HEK293 (cell line): ENCODE data around the gene DES.

Experiments
- CTCF ChIA-PET: fragments of 350-600 bp; formaldehyde crosslinking; extraction: SDS; loops from one replicate; lab custom pipeline; 2021; ENCODE audit warnings: antibody characterized with exemption; lab: Yijun Ruan, JAX
- POLR2A ChIA-PET: fragments of 300-600 bp; formaldehyde crosslinking; extraction: SDS; loops from one replicate; lab custom pipeline; 2020; ENCODE audit warnings: antibody characterized with exemption, inconsistent platforms; lab: Yijun Ruan, JAX
- H3K27ac ChIP-seq: fragments of 200-500 bp; sonication (Bioruptor generic); 2 replicates; pipeline ENCODE4 v1.5.1; 2014; ENCODE audit warnings: low read depth, low read length, control low read depth, inconsistent platforms; ENCODE audit errors: extremely low read depth
- H3K36me3 ChIP-seq, 2 experiments: fragments of 200-500 bp in 1 of 2; sonication (Bioruptor generic) in 1 of 2; 1 replicate in 1 of 2; 2 replicates in 1 of 2; pipeline ENCODE4 v1.5.1; 2014 to 2017; ENCODE audit warnings: inconsistent platforms in 2 of 2, low read length in 2 of 2; ENCODE audit not compliant: control insufficient read depth in 2 of 2, insufficient read depth in 1 of 2
- H3K4me1 ChIP-seq: fragments of 200-500 bp; sonication (Bioruptor generic); 2 replicates; pipeline ENCODE4 v1.5.1; 2014; ENCODE audit warnings: mild to moderate bottlenecking, low read length, inconsistent platforms; ENCODE audit not compliant: control insufficient read depth, insufficient read depth
- H3K4me3 ChIP-seq: 2 replicates; pipeline ENCODE4 v1.5.1; 2011; ENCODE audit warnings: low read depth, mild to moderate bottlenecking, control low read depth, low read length, moderate library complexity
- H3K9me3 ChIP-seq: fragments of 200-500 bp; sonication (Bioruptor generic); 2 replicates; pipeline ENCODE4 v1.5.1; 2014; ENCODE audit warnings: low read depth, low read length, inconsistent platforms; ENCODE audit not compliant: control insufficient read depth, insufficient read depth
- CTCF ChIP-seq: fragments of 450-650 bp; formaldehyde crosslinking; IDR thresholded peaks from 2 replicates; pipeline ENCODE4 v1.5.1; 2016; ENCODE audit warnings: missing biosample characterization, missing genetic modification characterization
- GFI1B ChIP-seq: fragments of 450-650 bp; formaldehyde crosslinking; IDR thresholded peaks from 2 replicates; pipeline ENCODE4 v1.5.1; 2016; ENCODE audit warnings: missing biosample characterization, missing genetic modification characterization
- KLF17 ChIP-seq: fragments of 450-650 bp; formaldehyde crosslinking; IDR thresholded peaks from 2 replicates; pipeline ENCODE4 v1.5.1; 2016; ENCODE audit warnings: missing biosample characterization, missing genetic modification characterization
- KLF8 ChIP-seq: fragments of 450-650 bp; formaldehyde crosslinking; IDR thresholded peaks from 2 replicates; pipeline ENCODE4 v1.5.1; 2016; ENCODE audit warnings: missing biosample characterization, missing genetic modification characterization
- ZBTB21 ChIP-seq: fragments of 450-650 bp; formaldehyde crosslinking; IDR thresholded peaks from 2 replicates; pipeline ENCODE4 v1.5.1; 2017; ENCODE audit warnings: missing biosample characterization, missing genetic modification characterization
- ZNF221 ChIP-seq: fragments of 450-650 bp; formaldehyde crosslinking; IDR thresholded peaks from 2 replicates; pipeline ENCODE4 v1.5.1; 2017; ENCODE audit warnings: missing biosample characterization, missing genetic modification characterization, borderline replicate concordance
- ZNF335 ChIP-seq: fragments of 450-650 bp; formaldehyde crosslinking; conservative IDR thresholded peaks from 2 replicates; pipeline ENCODE4 v1.5.1; 2016; ENCODE audit warnings: missing biosample characterization, missing genetic modification characterization
- ZNF354C ChIP-seq: fragments of 450-650 bp; formaldehyde crosslinking; IDR thresholded peaks from 2 replicates; pipeline ENCODE4 v1.5.1; 2016; ENCODE audit warnings: missing biosample characterization, missing genetic modification characterization, low read depth, borderline replicate concordance
- ZNF366 ChIP-seq: fragments of 450-650 bp; formaldehyde crosslinking; conservative IDR thresholded peaks from 2 replicates; pipeline ENCODE4 v1.5.1; 2016; ENCODE audit warnings: missing biosample characterization, missing genetic modification characterization
- ZNF510 ChIP-seq: fragments of 450-650 bp; formaldehyde crosslinking; IDR thresholded peaks from 2 replicates; pipeline ENCODE4 v1.5.1; 2018; ENCODE audit warnings: mild to moderate bottlenecking, missing genetic modification characterization, missing biosample characterization; ENCODE audit not compliant: insufficient replicate concordance
- ZNF549 ChIP-seq: fragments of 450-650 bp; IDR thresholded peaks from 2 replicates; pipeline ENCODE4 v1.5.1; 2018; ENCODE audit warnings: missing biosample characterization, missing genetic modification characterization, mild to moderate bottlenecking, inconsistent platforms, moderate library complexity
- ZNF610 ChIP-seq: fragments of 450-650 bp; formaldehyde crosslinking; IDR thresholded peaks from 2 replicates; pipeline ENCODE4 v1.5.1; 2016; ENCODE audit warnings: missing biosample characterization, missing genetic modification characterization, borderline replicate concordance
- ZNF621 ChIP-seq: fragments of 450-650 bp; formaldehyde crosslinking; IDR thresholded peaks from 2 replicates; pipeline ENCODE4 v1.5.1; 2017; ENCODE audit warnings: missing biosample characterization, missing genetic modification characterization
- ZNF629 ChIP-seq: fragments of 450-650 bp; formaldehyde crosslinking; IDR thresholded peaks from 2 replicates; pipeline ENCODE4 v1.5.1; 2017; ENCODE audit warnings: missing biosample characterization, missing genetic modification characterization
- ZNF654 ChIP-seq: fragments of 450-650 bp; formaldehyde crosslinking; IDR thresholded peaks from 2 replicates; pipeline ENCODE4 v1.5.1; 2016; ENCODE audit warnings: low read depth, missing biosample characterization, missing genetic modification characterization
- ZNF670 ChIP-seq: fragments of 450-650 bp; formaldehyde crosslinking; IDR thresholded peaks from 2 replicates; pipeline ENCODE4 v1.5.1; 2016; ENCODE audit warnings: missing biosample characterization, missing genetic modification characterization, low read depth
- ZNF692 ChIP-seq: fragments of 450-650 bp; formaldehyde crosslinking; IDR thresholded peaks from 2 replicates; pipeline ENCODE4 v1.5.1; 2016; ENCODE audit warnings: missing biosample characterization, missing genetic modification characterization
- ZNF704 ChIP-seq: fragments of 450-650 bp; formaldehyde crosslinking; IDR thresholded peaks from 2 replicates; pipeline ENCODE4 v1.5.1; 2016; ENCODE audit warnings: missing biosample characterization, missing genetic modification characterization
- ZNF76 ChIP-seq: fragments of 450-650 bp; formaldehyde crosslinking; IDR thresholded peaks from 2 replicates; pipeline ENCODE4; 2016; ENCODE audit warnings: low read depth, missing biosample characterization, missing genetic modification characterization, borderline replicate concordance
- ZNF768 ChIP-seq: fragments of 450-650 bp; formaldehyde crosslinking; IDR thresholded peaks from 2 replicates; pipeline ENCODE4 v1.5.1; 2018; ENCODE audit warnings: missing biosample characterization, mild to moderate bottlenecking, missing genetic modification characterization
- ZNF785 ChIP-seq: fragments of 450-650 bp; formaldehyde crosslinking; IDR thresholded peaks from 2 replicates; pipeline ENCODE4 v1.5.1; 2016; ENCODE audit warnings: missing biosample characterization, missing genetic modification characterization
- ZSCAN4 ChIP-seq: fragments of 450-650 bp; formaldehyde crosslinking; IDR thresholded peaks from 2 replicates; pipeline ENCODE4 v1.5.1; 2017; ENCODE audit warnings: missing biosample characterization, missing genetic modification characterization

Gene DES

GRCh38 chr2:219406861-219407230, 11.3 kb upstream of the DES start:
- Histone ChIP-seq H3K27ac (no peak overlapping the region), H3K9me3 (no peaks in the 10 kb centered on the region), H3K36me3 (no peaks in the 10 kb centered on the region), H3K4me1 (no peaks in the 10 kb centered on the region), H3K4me3 (no peak overlapping the region)
- ChIA-PET CTCF (interaction anchor here (1.3 to 2.8 kb wide), 2 partner anchors 121 to 123 kb away, joined by 3 to 12 read pairs; no protein-coding TSS in a partner anchor), POLR2A (no interaction called here)
- TF ChIP-seq ZNF510 (no peak), KLF8 (tag by site-specific recombination) (no peak), ZNF621 (no peak), KLF17 (no peak), ZNF692 (0 out of 2 replicates have a peak, but pooled peaks have one; percentile 38), ZBTB21 (tag by site-specific recombination) (peak; percentile 39), ZNF785 (tag by site-specific recombination) (no peak), CTCF (no peak), ZNF704 (tag by site-specific recombination) (no peak), GFI1B (tag by site-specific recombination) (no peak), ZNF654 (tag by site-specific recombination) (no peak), ZNF366 (tag by site-specific recombination) (0 out of 2 replicates have a peak, but pooled peaks have one; percentile 30), ZNF629 (tag by site-specific recombination) (0 out of 2 replicates have a peak, but pooled peaks have one; percentile 30), ZNF335 (peak; percentile 33; the same call in 1 of the 2 replicates), ZNF549 (tag by site-specific recombination) (no peak), ZNF670 (tag by site-specific recombination) (no peak), ZNF610 (tag by site-specific recombination) (no peak), ZNF76 (tag by site-specific recombination) (no peak), ZNF221 (tag by site-specific recombination) (no peak), ZNF354C (tag by site-specific recombination) (no peak), ZNF768 (tag by site-specific recombination) (no peak), ZSCAN4 (tag by site-specific recombination) (no peak)
